HepG2 (cell line): ENCODE measurements around the gene ROMO1. TPM values are rescaled to one million over a fixed set of nuclear protein-coding genes. Genes with fewer than 3 reads are reported as not detected.

Experiments used
- FOSL1 ChIP-seq: sonication (generic); formaldehyde crosslinking; IDR thresholded peaks from 2 replicates; pipeline ENCODE4 v1.9.0; 2021; ENCODE audit warnings: missing genetic modification reagents, borderline replicate concordance
- FOXJ3 ChIP-seq: sonication (generic); formaldehyde crosslinking; IDR thresholded peaks from 2 replicates; pipeline ENCODE4 v1.4.0; 2020; ENCODE audit warnings: missing genetic modification reagents, mild to moderate bottlenecking, borderline replicate concordance
- HDAC2 ChIP-seq: sonication (generic); formaldehyde crosslinking; IDR thresholded peaks from 2 replicates; pipeline ENCODE4 v1.4.0; 2020; ENCODE audit warnings: missing genetic modification reagents
- HNRNPLL ChIP-seq: fragments of 200-400 bp; formaldehyde crosslinking; IDR thresholded peaks from 2 replicates; pipeline ENCODE4 v1.6.1; 2017; ENCODE audit warnings: mild to moderate bottlenecking, low read depth, low read length; ENCODE audit not compliant: poor library complexity, severe bottlenecking
- MEIS1 ChIP-seq: sonication (generic); formaldehyde crosslinking; IDR thresholded peaks from 2 replicates; pipeline ENCODE4 v1.9.0; 2021; ENCODE audit warnings: mild to moderate bottlenecking, missing genetic modification reagents, moderate library complexity, borderline replicate concordance
- NFIB ChIP-seq: sonication (generic); formaldehyde crosslinking; IDR thresholded peaks from 2 replicates; pipeline ENCODE4 v1.9.0; 2021; ENCODE audit warnings: missing genetic modification reagents, mild to moderate bottlenecking, borderline replicate concordance
- PCBP2 ChIP-seq: fragments of 200-400 bp; formaldehyde crosslinking; optimal IDR thresholded peaks from 2 replicates; pipeline ENCODE3; 2018; ENCODE audit warnings: low read length, low read depth; ENCODE audit not compliant: poor library complexity, severe bottlenecking
- SYNCRIP ChIP-seq: fragments of 200-400 bp; formaldehyde crosslinking; IDR thresholded peaks from 2 replicates; pipeline ENCODE4 v1.6.1; 2018; ENCODE audit warnings: mild to moderate bottlenecking, low read depth, low read length; ENCODE audit not compliant: insufficient read depth
- TOE1 ChIP-seq: sonication (generic); formaldehyde crosslinking; IDR thresholded peaks from 2 replicates; pipeline ENCODE4 v1.4.0; 2020; ENCODE audit warnings: mild to moderate bottlenecking, missing genetic modification reagents
- ZBTB42 ChIP-seq: sonication (generic); formaldehyde crosslinking; IDR thresholded peaks from 2 replicates; pipeline ENCODE4 v1.5.0; 2020; ENCODE audit warnings: mild to moderate bottlenecking, missing genetic modification reagents
- ZNF282 ChIP-seq: fragments of 450-650 bp; IDR thresholded peaks from 2 replicates; pipeline ENCODE4 v1.6.1; 2018; ENCODE audit not compliant: partially characterized antibody
- ZNF629 ChIP-seq: sonication (generic); formaldehyde crosslinking; conservative IDR thresholded peaks from 2 replicates; pipeline ENCODE4 v1.5.0; 2020; ENCODE audit warnings: missing genetic modification reagents
- ZNF75D ChIP-seq: sonication (generic); formaldehyde crosslinking; IDR thresholded peaks from 2 replicates; pipeline ENCODE4 v1.8.1; 2023; ENCODE audit warnings: missing genetic modification reagents, mild to moderate bottlenecking, borderline replicate concordance
- ZNF891 ChIP-seq: sonication (generic); formaldehyde crosslinking; IDR thresholded peaks from 2 replicates; pipeline ENCODE4 v1.5.0; 2020; ENCODE audit warnings: mild to moderate bottlenecking, missing genetic modification reagents
- polyA plus RNA-seq, 8 experiments: library from polyadenylated mRNA; depleted of rRNA in 3 of 8; stranded (reverse) in 7 of 8; unstranded in 1 of 8; fragments of >200 nt; fragmentation: Illumina TruSeq in 4 of 8; extraction: Trizol in 4 of 8; gene quantifications; 2 replicates each; pipeline versions ENCODE4 v1.2.1 to v1.2.3, GENCODE V29; 2011 to 2016; ENCODE audit warnings: low read depth in 4 of 8, missing spikeins in 1 of 8, mixed read lengths in 1 of 8; ENCODE audit not compliant: insufficient read depth in 1 of 8
- total RNA-seq, 5 experiments: library from RNA; depleted of rRNA; stranded (reverse); fragments of >200 nt; fragmentation: Illumina TruSeq; extraction: Trizol; gene quantifications; 2 replicates each; pipeline ENCODE4 v1.2.3, GENCODE V29; 2016; ENCODE audit warnings: low read depth in 1 of 5
- TF ChIP-seq, protein P1 (sequence below): sonication (generic); formaldehyde crosslinking; IDR thresholded peaks from 2 replicates; pipeline ENCODE4 v1.4.0; 2020; ENCODE audit warnings: missing genetic modification reagents
- TF ChIP-seq, protein P2 (sequence below): sonication (generic); formaldehyde crosslinking; IDR thresholded peaks from 2 replicates; pipeline ENCODE4 v1.4.0; 2020; ENCODE audit warnings: missing genetic modification reagents
- TF ChIP-seq, protein P3 (sequence below): sonication (generic); formaldehyde crosslinking; IDR thresholded peaks from 2 replicates; pipeline ENCODE4 v1.5.1; 2020; ENCODE audit warnings: missing genetic modification reagents, mild to moderate bottlenecking, borderline replicate concordance
- TF ChIP-seq, protein P4 (sequence below): sonication (generic); formaldehyde crosslinking; conservative IDR thresholded peaks from 2 replicates; pipeline ENCODE4 v1.5.0; 2020; ENCODE audit warnings: missing genetic modification reagents

The ROMO1 gene
- total and polyA plus RNA-seq, 2 of the 13 experiments (the other 11 are each of a cell fraction or from before 2014, with no cell fraction given): 636 to 755 TPM

DNA sequence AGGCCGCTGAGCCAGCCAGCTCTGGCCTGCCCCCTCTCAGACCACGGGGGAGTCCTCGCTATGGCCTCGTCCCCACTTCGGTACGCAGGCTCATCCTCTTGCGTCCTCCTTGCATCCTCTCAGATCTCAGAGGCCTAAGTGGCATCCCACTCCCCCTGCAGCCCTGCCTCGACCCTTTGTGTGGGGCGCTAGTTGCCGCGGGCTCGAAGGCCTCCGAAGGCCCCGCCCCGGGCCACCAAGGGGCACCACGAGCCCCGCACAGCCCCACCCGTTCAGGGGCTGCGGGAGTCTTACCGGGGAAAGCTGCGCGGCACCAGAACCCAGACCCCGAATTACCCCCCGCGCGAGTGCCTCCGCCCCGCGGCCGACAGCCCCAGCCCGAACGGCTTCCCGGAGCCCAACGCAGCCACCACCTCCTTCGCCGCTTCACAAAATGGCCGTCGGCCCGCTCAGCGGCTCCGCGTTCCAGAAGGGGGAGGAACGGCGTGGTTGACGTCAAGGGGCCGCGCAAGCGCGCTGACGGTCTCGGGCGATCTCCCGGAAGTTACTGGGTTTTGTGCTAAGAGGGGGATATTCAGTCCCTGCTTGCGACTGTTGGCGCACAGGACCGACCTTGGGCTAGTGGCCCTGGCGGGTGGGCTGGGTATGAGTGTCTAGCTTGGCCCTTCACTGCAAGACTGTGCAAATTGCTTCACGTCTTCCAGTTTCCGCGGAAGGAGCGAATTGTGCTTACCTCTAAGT, 34.6 kb upstream of the ROMO1 start, which contains the start of the genes CPNE1 and RBM12 (continued):
- TF ChIP-seq, protein P1, sequence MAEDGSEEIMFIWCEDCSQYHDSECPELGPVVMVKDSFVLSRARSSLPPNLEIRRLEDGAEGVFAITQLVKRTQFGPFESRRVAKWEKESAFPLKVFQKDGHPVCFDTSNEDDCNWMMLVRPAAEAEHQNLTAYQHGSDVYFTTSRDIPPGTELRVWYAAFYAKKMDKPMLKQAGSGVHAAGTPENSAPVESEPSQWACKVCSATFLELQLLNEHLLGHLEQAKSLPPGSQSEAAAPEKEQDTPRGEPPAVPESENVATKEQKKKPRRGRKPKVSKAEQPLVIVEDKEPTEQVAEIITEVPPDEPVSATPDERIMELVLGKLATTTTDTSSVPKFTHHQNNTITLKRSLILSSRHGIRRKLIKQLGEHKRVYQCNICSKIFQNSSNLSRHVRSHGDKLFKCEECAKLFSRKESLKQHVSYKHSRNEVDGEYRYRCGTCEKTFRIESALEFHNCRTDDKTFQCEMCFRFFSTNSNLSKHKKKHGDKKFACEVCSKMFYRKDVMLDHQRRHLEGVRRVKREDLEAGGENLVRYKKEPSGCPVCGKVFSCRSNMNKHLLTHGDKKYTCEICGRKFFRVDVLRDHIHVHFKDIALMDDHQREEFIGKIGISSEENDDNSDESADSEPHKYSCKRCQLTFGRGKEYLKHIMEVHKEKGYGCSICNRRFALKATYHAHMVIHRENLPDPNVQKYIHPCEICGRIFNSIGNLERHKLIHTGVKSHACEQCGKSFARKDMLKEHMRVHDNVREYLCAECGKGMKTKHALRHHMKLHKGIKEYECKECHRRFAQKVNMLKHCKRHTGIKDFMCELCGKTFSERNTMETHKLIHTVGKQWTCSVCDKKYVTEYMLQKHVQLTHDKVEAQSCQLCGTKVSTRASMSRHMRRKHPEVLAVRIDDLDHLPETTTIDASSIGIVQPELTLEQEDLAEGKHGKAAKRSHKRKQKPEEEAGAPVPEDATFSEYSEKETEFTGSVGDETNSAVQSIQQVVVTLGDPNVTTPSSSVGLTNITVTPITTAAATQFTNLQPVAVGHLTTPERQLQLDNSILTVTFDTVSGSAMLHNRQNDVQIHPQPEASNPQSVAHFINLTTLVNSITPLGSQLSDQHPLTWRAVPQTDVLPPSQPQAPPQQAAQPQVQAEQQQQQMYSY (CRISPR knock-in tag): peak; percentile 43; the same call in 1 of the 2 replicates
- peak; percentile 88 for TF ChIP-seq HNRNPLL
- no peak for TF ChIP-seq ZNF282
- TF ChIP-seq NFIB (CRISPR knock-in tag): no peak
- no peak for TF ChIP-seq PCBP2
- TF ChIP-seq ZNF75D (CRISPR knock-in tag): no peak
- TF ChIP-seq, protein P2, sequence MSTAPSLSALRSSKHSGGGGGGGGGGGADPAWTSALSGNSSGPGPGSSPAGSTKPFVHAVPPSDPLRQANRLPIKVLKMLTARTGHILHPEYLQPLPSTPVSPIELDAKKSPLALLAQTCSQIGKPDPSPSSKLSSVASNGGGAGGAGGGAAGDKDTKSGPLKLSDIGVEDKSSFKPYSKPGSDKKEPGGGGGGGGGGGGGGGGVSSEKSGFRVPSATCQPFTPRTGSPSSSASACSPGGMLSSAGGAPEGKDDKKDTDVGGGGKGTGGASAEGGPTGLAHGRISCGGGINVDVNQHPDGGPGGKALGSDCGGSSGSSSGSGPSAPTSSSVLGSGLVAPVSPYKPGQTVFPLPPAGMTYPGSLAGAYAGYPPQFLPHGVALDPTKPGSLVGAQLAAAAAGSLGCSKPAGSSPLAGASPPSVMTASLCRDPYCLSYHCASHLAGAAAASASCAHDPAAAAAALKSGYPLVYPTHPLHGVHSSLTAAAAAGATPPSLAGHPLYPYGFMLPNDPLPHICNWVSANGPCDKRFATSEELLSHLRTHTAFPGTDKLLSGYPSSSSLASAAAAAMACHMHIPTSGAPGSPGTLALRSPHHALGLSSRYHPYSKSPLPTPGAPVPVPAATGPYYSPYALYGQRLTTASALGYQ (CRISPR knock-in tag): peak; percentile 50; the same call in 1 of the 2 replicates
- no peak for TF ChIP-seq SYNCRIP
- TF ChIP-seq ZNF629 (CRISPR knock-in tag): peak; percentile 39; the same call in 1 of the 2 replicates
- peak; percentile 98 for TF ChIP-seq MEIS1
- peak; percentile 94 for TF ChIP-seq ZNF891 (CRISPR knock-in tag)
- no peak for TF ChIP-seq TOE1 (CRISPR knock-in tag)
- TF ChIP-seq FOXJ3 (CRISPR knock-in tag): peak; percentile 49; the same call in 1 of the 2 replicates
- TF ChIP-seq, protein P3, sequence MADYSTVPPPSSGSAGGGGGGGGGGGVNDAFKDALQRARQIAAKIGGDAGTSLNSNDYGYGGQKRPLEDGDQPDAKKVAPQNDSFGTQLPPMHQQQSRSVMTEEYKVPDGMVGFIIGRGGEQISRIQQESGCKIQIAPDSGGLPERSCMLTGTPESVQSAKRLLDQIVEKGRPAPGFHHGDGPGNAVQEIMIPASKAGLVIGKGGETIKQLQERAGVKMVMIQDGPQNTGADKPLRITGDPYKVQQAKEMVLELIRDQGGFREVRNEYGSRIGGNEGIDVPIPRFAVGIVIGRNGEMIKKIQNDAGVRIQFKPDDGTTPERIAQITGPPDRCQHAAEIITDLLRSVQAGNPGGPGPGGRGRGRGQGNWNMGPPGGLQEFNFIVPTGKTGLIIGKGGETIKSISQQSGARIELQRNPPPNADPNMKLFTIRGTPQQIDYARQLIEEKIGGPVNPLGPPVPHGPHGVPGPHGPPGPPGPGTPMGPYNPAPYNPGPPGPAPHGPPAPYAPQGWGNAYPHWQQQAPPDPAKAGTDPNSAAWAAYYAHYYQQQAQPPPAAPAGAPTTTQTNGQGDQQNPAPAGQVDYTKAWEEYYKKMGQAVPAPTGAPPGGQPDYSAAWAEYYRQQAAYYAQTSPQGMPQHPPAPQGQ (CRISPR knock-in tag): no peak; the same call in 1 of the 2 replicates
- peak; percentile 72 for TF ChIP-seq HDAC2 (CRISPR knock-in tag)
- peak; percentile 88 for TF ChIP-seq ZBTB42 (CRISPR knock-in tag)
- TF ChIP-seq, protein P4, sequence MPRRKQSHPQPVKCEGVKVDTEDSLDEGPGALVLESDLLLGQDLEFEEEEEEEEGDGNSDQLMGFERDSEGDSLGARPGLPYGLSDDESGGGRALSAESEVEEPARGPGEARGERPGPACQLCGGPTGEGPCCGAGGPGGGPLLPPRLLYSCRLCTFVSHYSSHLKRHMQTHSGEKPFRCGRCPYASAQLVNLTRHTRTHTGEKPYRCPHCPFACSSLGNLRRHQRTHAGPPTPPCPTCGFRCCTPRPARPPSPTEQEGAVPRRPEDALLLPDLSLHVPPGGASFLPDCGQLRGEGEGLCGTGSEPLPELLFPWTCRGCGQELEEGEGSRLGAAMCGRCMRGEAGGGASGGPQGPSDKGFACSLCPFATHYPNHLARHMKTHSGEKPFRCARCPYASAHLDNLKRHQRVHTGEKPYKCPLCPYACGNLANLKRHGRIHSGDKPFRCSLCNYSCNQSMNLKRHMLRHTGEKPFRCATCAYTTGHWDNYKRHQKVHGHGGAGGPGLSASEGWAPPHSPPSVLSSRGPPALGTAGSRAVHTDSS (CRISPR knock-in tag): no peak
- TF ChIP-seq FOSL1: peak; percentile 40; the same call in 1 of the 2 replicates
